GM19395 (cell line): ENCODE results near the gene RGR.
A peak's percentile ranks its signal among the peaks of the same experiment; 100 is the strongest.

ENCODE experiments used
- ATAC-seq: cut with Tn5 transposase; IDR thresholded peaks from one replicate; pipeline ENCODE4 v1.9.1; 2021; ENCODE audit warnings: mild to moderate bottlenecking, moderate library complexity; ENCODE audit not compliant: unreplicated experiment

The RGR gene

GRCh38 chr10:84244651-84245270 lies at the start of gene RGR:
RGR (plus strand) TSS chr10:84245053; CDS start chr10:84245091, 38 bp downstream.
- no peak for ATAC-seq

GRCh38 chr10:84196083-84196482 lies 48.8 kb upstream of the RGR start:
- ATAC-seq, result no peak

- no peak for ATAC-seq
Observed at GRCh38 chr10:84196941-84197340, 47.9 kb upstream of the RGR start.

- no peak for ATAC-seq
Observed at GRCh38 chr10:84197643-84198042, 47.2 kb upstream of the RGR start.

GRCh38 chr10:84198206-84198915 lies 46.5 kb upstream of the RGR start:
- ATAC-seq, result no peak

- ATAC-seq, result no peak
Observed at GRCh38 chr10:84200537-84201243, 44.2 kb upstream of the RGR start.

GRCh38 chr10:84201244-84201606 lies 43.6 kb upstream of the RGR start:
- ATAC-seq, result no peak

- no peak for ATAC-seq
Observed at GRCh38 chr10:84201682-84202081, 43.2 kb upstream of the RGR start.

GRCh38 chr10:84202349-84202748 lies 42.5 kb upstream of the RGR start:
- ATAC-seq, result no peak

GRCh38 chr10:84204122-84204521 lies 40.7 kb upstream of the RGR start:
- ATAC-seq, result peak; percentile 61

GRCh38 chr10:84204610-84205009 lies 40.2 kb upstream of the RGR start:
- no peak for ATAC-seq

- ATAC-seq, result peak; percentile 85
Observed at GRCh38 chr10:84205049-84205852, 39.6 kb upstream of the RGR start.

- ATAC-seq, result no peak
Observed at GRCh38 chr10:84205853-84206525, 38.9 kb upstream of the RGR start.

- no peak for ATAC-seq
Observed at GRCh38 chr10:84208023-84208422, 36.8 kb upstream of the RGR start.

- ATAC-seq, result no peak
Observed at GRCh38 chr10:84211566-84211965, 33.3 kb upstream of the RGR start.

GRCh38 chr10:84212014-84212413 lies 32.8 kb upstream of the RGR start:
- no peak for ATAC-seq

GRCh38 chr10:84213076-84213475 lies 31.8 kb upstream of the RGR start:
- ATAC-seq, result no peak

- peak; percentile 16 for ATAC-seq
Observed at GRCh38 chr10:84214046-84214572, 30.7 kb upstream of the RGR start.

- ATAC-seq, result peak; percentile 92
Observed at GRCh38 chr10:84214612-84215235, 30.1 kb upstream of the RGR start.

GRCh38 chr10:84216834-84217233 lies 28.0 kb upstream of the RGR start:
- ATAC-seq, result no peak
